ENCODE results near the gene GPD1L. TPM values are rescaled to one million over a fixed set of nuclear protein-coding genes. Genes with fewer than 3 reads are reported as not detected.

GPD1L gene
- total and polyA plus RNA-seq, 2 of the 13 experiments (the other 11 are each of a cell fraction or from before 2014, with no cell fraction given), result 4.9 to 13.7 TPM

DNA sequence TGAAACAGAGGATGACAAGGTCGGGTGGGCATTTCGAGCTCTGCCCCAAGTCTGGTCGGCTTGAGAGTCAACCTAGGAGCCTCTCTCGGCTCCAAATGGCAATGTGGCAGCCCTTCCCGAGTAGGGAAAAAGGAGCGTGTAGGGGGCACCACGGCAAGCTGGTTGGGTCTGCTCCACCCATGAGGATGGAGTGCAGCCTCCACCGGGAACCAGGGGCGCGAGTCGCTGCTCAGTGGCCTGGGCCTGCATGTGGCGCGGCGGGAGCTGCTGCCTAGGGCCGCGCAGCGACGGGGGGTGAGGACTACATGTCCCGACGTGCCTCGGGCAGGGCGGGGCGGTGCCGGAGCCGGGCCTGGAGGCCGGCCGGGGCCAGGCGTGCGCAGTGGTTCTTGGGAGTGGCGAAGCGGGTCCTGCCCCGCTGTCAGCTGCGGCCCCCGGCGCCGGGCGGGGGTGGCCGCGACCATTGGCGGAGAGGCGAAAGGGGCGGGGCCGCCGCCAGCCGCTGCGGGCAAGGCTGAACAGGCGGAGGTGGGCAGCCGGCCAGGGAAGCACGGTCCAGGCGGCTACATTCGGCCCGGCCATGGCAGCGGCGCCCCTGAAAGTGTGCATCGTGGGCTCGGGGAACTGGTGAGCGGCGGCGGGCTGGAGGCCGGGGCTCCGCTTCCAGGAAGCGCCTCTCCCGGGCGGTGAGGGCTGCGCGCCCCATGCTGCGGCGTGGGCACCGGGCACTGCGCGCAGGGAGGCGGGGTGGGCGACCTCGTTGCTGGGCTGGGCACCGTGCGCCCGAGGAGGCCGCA lies at the start of gene GPD1L (continued):
- TF ChIP-seq, protein P1, sequence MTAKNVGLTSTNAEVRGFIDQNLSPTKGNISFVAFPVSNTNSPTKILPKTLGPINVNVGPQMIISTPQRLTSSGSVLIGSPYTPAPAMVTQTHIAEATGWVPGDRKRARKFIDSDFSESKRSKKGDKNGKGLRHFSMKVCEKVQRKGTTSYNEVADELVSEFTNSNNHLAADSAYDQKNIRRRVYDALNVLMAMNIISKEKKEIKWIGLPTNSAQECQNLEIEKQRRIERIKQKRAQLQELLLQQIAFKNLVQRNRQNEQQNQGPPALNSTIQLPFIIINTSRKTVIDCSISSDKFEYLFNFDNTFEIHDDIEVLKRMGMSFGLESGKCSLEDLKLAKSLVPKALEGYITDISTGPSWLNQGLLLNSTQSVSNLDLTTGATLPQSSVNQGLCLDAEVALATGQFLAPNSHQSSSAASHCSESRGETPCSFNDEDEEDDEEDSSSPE (CRISPR knock-in tag; IDR thresholded peaks at IDR 0.05), result peak; percentile 82
- TF ChIP-seq KMT2B (CRISPR knock-in tag; IDR thresholded peaks at IDR 0.05) (peak; percentile 55), SMAD3 (CRISPR knock-in tag; IDR thresholded peaks at IDR 0.05) (no peak), ZNF879 (CRISPR knock-in tag; IDR thresholded peaks at IDR 0.05) (no peak), PAX8 (CRISPR knock-in tag; IDR thresholded peaks at IDR 0.05; ENCODE audit: borderline replicate concordance) (0 out of 2 replicates have a peak, but pooled peaks have one; percentile 53), ZNF329 (CRISPR knock-in tag; IDR thresholded peaks at IDR 0.05; ENCODE audit: low read depth) (no peak), MEIS1 (CRISPR knock-in tag; IDR thresholded peaks at IDR 0.05; ENCODE audit: borderline replicate concordance) (peak; percentile 77), THAP11 (CRISPR knock-in tag; IDR thresholded peaks at IDR 0.05) (peak; percentile 99), SP4 (CRISPR knock-in tag; IDR thresholded peaks at IDR 0.05) (peak; percentile 91), ZSCAN21 (CRISPR knock-in tag; IDR thresholded peaks at IDR 0.05; ENCODE audit: borderline replicate concordance) (no peak; the same call in 1 of the 2 replicates)
- TF ChIP-seq, protein P2, sequence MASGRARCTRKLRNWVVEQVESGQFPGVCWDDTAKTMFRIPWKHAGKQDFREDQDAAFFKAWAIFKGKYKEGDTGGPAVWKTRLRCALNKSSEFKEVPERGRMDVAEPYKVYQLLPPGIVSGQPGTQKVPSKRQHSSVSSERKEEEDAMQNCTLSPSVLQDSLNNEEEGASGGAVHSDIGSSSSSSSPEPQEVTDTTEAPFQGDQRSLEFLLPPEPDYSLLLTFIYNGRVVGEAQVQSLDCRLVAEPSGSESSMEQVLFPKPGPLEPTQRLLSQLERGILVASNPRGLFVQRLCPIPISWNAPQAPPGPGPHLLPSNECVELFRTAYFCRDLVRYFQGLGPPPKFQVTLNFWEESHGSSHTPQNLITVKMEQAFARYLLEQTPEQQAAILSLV (CRISPR knock-in tag; IDR thresholded peaks at IDR 0.05; ENCODE audit: borderline replicate concordance), result 0 out of 2 replicates have a peak, but pooled peaks have one; percentile 19
- TF ChIP-seq, protein P3, sequence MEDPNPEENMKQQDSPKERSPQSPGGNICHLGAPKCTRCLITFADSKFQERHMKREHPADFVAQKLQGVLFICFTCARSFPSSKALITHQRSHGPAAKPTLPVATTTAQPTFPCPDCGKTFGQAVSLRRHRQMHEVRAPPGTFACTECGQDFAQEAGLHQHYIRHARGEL (CRISPR knock-in tag; IDR thresholded peaks at IDR 0.05), result no peak
- TF ChIP-seq, protein P4, sequence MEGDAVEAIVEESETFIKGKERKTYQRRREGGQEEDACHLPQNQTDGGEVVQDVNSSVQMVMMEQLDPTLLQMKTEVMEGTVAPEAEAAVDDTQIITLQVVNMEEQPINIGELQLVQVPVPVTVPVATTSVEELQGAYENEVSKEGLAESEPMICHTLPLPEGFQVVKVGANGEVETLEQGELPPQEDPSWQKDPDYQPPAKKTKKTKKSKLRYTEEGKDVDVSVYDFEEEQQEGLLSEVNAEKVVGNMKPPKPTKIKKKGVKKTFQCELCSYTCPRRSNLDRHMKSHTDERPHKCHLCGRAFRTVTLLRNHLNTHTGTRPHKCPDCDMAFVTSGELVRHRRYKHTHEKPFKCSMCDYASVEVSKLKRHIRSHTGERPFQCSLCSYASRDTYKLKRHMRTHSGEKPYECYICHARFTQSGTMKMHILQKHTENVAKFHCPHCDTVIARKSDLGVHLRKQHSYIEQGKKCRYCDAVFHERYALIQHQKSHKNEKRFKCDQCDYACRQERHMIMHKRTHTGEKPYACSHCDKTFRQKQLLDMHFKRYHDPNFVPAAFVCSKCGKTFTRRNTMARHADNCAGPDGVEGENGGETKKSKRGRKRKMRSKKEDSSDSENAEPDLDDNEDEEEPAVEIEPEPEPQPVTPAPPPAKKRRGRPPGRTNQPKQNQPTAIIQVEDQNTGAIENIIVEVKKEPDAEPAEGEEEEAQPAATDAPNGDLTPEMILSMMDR (CRISPR knock-in tag; IDR thresholded peaks at IDR 0.05), result peak; percentile 33; the same call in 1 of the 2 replicates
- TF ChIP-seq, protein P5, sequence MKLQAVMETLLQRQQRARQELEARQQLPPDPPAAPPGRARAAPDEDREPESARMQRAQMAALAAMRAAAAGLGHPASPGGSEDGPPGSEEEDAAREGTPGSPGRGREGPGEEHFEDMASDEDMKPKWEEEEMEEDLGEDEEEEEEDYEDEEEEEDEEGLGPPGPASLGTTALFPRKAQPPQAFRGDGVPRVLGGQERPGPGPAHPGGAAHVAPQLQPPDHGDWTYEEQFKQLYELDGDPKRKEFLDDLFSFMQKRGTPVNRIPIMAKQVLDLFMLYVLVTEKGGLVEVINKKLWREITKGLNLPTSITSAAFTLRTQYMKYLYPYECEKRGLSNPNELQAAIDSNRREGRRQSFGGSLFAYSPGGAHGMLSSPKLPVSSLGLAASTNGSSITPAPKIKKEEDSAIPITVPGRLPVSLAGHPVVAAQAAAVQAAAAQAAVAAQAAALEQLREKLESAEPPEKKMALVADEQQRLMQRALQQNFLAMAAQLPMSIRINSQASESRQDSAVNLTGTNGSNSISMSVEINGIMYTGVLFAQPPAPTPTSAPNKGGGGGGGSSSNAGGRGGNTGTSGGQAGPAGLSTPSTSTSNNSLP (IDR thresholded peaks at IDR 0.05; ENCODE audit: low read depth, low read length), result no peak
- TF ChIP-seq, protein P6, sequence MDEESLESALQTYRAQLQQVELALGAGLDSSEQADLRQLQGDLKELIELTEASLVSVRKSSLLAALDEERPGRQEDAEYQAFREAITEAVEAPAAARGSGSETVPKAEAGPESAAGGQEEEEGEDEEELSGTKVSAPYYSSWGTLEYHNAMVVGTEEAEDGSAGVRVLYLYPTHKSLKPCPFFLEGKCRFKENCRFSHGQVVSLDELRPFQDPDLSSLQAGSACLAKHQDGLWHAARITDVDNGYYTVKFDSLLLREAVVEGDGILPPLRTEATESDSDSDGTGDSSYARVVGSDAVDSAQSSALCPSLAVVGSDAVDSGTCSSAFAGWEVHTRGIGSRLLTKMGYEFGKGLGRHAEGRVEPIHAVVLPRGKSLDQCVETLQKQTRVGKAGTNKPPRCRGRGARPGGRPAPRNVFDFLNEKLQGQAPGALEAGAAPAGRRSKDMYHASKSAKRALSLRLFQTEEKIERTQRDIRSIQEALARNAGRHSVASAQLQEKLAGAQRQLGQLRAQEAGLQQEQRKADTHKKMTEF (CRISPR knock-in tag; IDR thresholded peaks at IDR 0.05), result peak; percentile 62; the same call in 1 of the 2 replicates
- TF ChIP-seq, protein P7, sequence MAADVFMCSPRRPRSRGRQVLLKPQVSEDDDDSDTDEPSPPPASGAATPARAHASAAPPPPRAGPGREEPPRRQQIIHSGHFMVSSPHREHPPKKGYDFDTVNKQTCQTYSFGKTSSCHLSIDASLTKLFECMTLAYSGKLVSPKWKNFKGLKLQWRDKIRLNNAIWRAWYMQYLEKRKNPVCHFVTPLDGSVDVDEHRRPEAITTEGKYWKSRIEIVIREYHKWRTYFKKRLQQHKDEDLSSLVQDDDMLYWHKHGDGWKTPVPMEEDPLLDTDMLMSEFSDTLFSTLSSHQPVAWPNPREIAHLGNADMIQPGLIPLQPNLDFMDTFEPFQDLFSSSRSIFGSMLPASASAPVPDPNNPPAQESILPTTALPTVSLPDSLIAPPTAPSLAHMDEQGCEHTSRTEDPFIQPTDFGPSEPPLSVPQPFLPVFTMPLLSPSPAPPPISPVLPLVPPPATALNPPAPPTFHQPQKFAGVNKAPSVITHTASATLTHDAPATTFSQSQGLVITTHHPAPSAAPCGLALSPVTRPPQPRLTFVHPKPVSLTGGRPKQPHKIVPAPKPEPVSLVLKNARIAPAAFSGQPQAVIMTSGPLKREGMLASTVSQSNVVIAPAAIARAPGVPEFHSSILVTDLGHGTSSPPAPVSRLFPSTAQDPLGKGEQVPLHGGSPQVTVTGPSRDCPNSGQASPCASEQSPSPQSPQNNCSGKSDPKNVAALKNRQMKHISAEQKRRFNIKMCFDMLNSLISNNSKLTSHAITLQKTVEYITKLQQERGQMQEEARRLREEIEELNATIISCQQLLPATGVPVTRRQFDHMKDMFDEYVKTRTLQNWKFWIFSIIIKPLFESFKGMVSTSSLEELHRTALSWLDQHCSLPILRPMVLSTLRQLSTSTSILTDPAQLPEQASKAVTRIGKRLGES (CRISPR knock-in tag; IDR thresholded peaks at IDR 0.05; ENCODE audit: borderline replicate concordance), result no peak
